OCI-LY3 (cell line): ENCODE measurements around the gene UBA5.

Experiments used
- H2AFZ ChIP-seq: fragments of 200-600, 300-600 bp; shearing (Covaris generic); 2 replicates; pipeline ENCODE4 v1.6.0; 2014; ENCODE audit warnings: antibody characterized with exemption, low read depth, low read length
- H3K27ac ChIP-seq: fragments of 200-600, 300-600 bp; sonication (generic); 2 replicates; pipeline ENCODE4 v1.5.1; 2014; ENCODE audit warnings: mild to moderate bottlenecking, low read length, moderate library complexity, mixed read lengths
- H3K27me3 ChIP-seq: fragments of 200-600, 300-600 bp; sonication (generic); 2 replicates; pipeline ENCODE4 v1.6.1; 2014; ENCODE audit warnings: low read depth, low read length, mixed read lengths
- H3K36me3 ChIP-seq: fragments of 200-600, 300-600 bp; sonication (generic); replicated peaks from 2 replicates; pipeline ENCODE3; 2014; ENCODE audit warnings: low read depth, low read length, mixed read lengths
- H3K4me1 ChIP-seq: fragments of 300-600, 200-600 bp; sonication (generic); 2 replicates; pipeline ENCODE4 v1.6.1; 2014; ENCODE audit warnings: low read length, mixed read lengths
- H3K4me2 ChIP-seq: fragments of 200-600, 300-600 bp; sonication (generic); 2 replicates; pipeline ENCODE4 v1.6.1; 2014; ENCODE audit warnings: low read length, mixed read lengths
- H3K4me3 ChIP-seq: fragments of 300-600, 200-600 bp; sonication (generic); 2 replicates; pipeline ENCODE4 v1.5.1; 2014; ENCODE audit warnings: antibody characterized with exemption, mild to moderate bottlenecking, low read length, moderate library complexity
- H3K79me2 ChIP-seq: fragments of 300-600, 200-600 bp; shearing (Covaris generic); 2 replicates; pipeline ENCODE4 v1.6.1; 2014; ENCODE audit warnings: mild to moderate bottlenecking, low read length, mixed read lengths
- H3K9ac ChIP-seq: fragments of 300-600, 200-600 bp; shearing (Covaris generic); 2 replicates; pipeline ENCODE4 v1.6.0; 2014; ENCODE audit warnings: mild to moderate bottlenecking, low read length, moderate library complexity
- H3K9me3 ChIP-seq: fragments of 200-600, 300-600 bp; shearing (Covaris generic); 2 replicates; pipeline ENCODE4 v1.6.1; 2014; ENCODE audit warnings: low read length, mixed read lengths; ENCODE audit not compliant: insufficient read depth
- H4K20me1 ChIP-seq: fragments of 200-600, 300-600 bp; sonication (generic); 2 replicates; pipeline ENCODE4 v1.6.1; 2016; ENCODE audit warnings: low read length, mixed read lengths; ENCODE audit not compliant: insufficient read depth
- CTCF ChIP-seq: fragments of 200-600, 300-600 bp; sonication (generic); IDR thresholded peaks from 2 replicates; pipeline ENCODE4 v1.5.1; 2014; ENCODE audit warnings: antibody characterized with exemption, low read length, low read depth
- EZH2phosphoT487 ChIP-seq: fragments of 200-600 bp; shearing (Covaris generic); IDR thresholded peaks from 2 replicates; pipeline ENCODE4 v1.6.1; 2018; ENCODE audit warnings: antibody characterized with exemption, mixed run types, low read depth

Gene UBA5

GRCh38 chr3:132703733-132704132 is 43.6 kb downstream of the UBA5 start:
- H3K27me3 ChIP-seq, result no peaks in the 10 kb centered on the region
- H3K79me2 ChIP-seq, result no peaks in the 10 kb centered on the region
- peaks cover 4% of the 10 kb centered on the region for H3K36me3 ChIP-seq
- no peak overlapping the region for H3K4me2 ChIP-seq
- no peak overlapping the region for H3K27ac ChIP-seq
- no peak overlapping the region for H2AFZ ChIP-seq
- H3K4me3 ChIP-seq, result no peak overlapping the region
- H4K20me1 ChIP-seq, result no peaks in the 10 kb centered on the region
- no peaks in the 10 kb centered on the region for H3K9me3 ChIP-seq
- H3K9ac ChIP-seq, result no peak overlapping the region
- no peaks in the 10 kb centered on the region for H3K4me1 ChIP-seq
- TF ChIP-seq EZH2phosphoT487 (no peak), CTCF (no peak)

GRCh38 chr3:132709761-132710160 is 49.6 kb downstream of the UBA5 start:
- no peak overlapping the region for H3K4me2 ChIP-seq
- H3K9ac ChIP-seq, result no peak overlapping the region
- no peak for TF ChIP-seq CTCF
- no peak for TF ChIP-seq EZH2phosphoT487
- H3K9me3 ChIP-seq, result no peaks in the 10 kb centered on the region
- no peaks in the 10 kb centered on the region for H4K20me1 ChIP-seq
- H2AFZ ChIP-seq, result no peak overlapping the region
- H3K79me2 ChIP-seq, result no peaks in the 10 kb centered on the region
- H3K36me3 ChIP-seq, result no peaks in the 10 kb centered on the region
- H3K4me3 ChIP-seq, result no peak overlapping the region
- H3K27me3 ChIP-seq, result no peaks in the 10 kb centered on the region
- H3K27ac ChIP-seq, result no peak overlapping the region
- no peaks in the 10 kb centered on the region for H3K4me1 ChIP-seq

GRCh38 chr3:132710311-132710710 is 50.2 kb downstream of the UBA5 start:
- no peak overlapping the region for H3K9ac ChIP-seq
- no peak overlapping the region for H3K4me3 ChIP-seq
- H3K36me3 ChIP-seq, result no peaks in the 10 kb centered on the region
- H3K79me2 ChIP-seq, result no peaks in the 10 kb centered on the region
- H3K4me2 ChIP-seq, result no peak overlapping the region
- no peak overlapping the region for H3K27ac ChIP-seq
- no peaks in the 10 kb centered on the region for H3K27me3 ChIP-seq
- H3K9me3 ChIP-seq, result no peaks in the 10 kb centered on the region
- TF ChIP-seq CTCF (no peak), EZH2phosphoT487 (no peak)
- no peaks in the 10 kb centered on the region for H3K4me1 ChIP-seq
- H2AFZ ChIP-seq, result no peak overlapping the region
- no peaks in the 10 kb centered on the region for H4K20me1 ChIP-seq

GRCh38 chr3:132713977-132714727 is 54.0 kb downstream of the UBA5 start:
- Histone ChIP-seq H2AFZ (no peak overlapping the region), H3K27me3 (no peaks in the 10 kb centered on the region), H3K27ac (no peak overlapping the region), H3K79me2 (no peaks in the 10 kb centered on the region), H3K9me3 (no peaks in the 10 kb centered on the region), H3K4me2 (no peak overlapping the region), H3K9ac (no peak overlapping the region), H3K4me3 (no peak overlapping the region), H4K20me1 (no peaks in the 10 kb centered on the region), H3K4me1 (no peaks in the 10 kb centered on the region), H3K36me3 (peaks cover 3% of the 10 kb centered on the region)
- TF ChIP-seq CTCF (no peak), EZH2phosphoT487 (no peak)
